GM10266 (cell line): ENCODE measurements around the gene DPRX.

Experiments
- DNase-seq: peaks from one replicate; pipeline ENCODE4 v3.0.0; 2012; ENCODE audit errors: extremely low spot score
- CTCF ChIP-seq: IDR thresholded peaks from 2 replicates; pipeline ENCODE4 v1.5.1; 2012; ENCODE audit warnings: mild to moderate bottlenecking, low read depth; ENCODE audit not compliant: control insufficient read depth, insufficient read depth; ENCODE audit errors: missing control alignments

Gene DPRX, protein sequence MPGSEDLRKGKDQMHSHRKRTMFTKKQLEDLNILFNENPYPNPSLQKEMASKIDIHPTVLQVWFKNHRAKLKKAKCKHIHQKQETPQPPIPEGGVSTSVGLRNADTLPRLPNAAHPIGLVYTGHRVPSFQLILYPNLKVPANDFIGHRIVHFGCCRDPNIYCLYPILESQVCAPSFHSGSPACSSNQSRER

DNA sequence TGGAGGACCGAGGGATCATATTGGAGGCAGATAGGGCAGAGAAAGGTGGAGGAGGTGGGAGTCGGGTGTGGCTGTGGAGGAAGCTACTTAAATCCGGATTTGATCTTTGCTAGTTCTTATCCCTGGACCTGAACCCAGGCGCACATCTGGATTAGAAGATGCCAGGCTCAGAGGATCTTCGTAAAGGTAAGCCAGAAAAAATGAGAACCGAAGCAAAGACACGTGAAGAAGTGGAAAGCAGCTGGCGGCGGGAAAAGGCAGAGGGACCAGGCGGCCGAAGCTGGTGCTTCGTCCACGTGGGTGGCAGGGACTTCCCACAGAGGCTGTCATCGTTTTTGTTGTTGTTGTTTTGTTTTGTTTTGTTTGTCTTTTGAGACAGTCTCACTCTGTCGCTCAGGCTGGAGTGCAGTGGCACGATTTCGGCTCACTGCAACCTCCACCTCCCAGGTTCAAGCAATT is at the start of gene DPRX:
Gene DPRX (plus strand): TSS at position 51 of the 459 bp plus-strand sequence. CDS start 108 bp downstream, at position 159.
- TF ChIP-seq CTCF: no peak
- DNase-seq: no peak

GRCh38 chr19:53583181-53583580 is 48.6 kb upstream of the DPRX start:
- no peak for DNase-seq
- TF ChIP-seq CTCF: no peak

- no peak for TF ChIP-seq CTCF
Measured at GRCh38 chr19:53586277-53586691, 45.5 kb upstream of the DPRX start.

DNA sequence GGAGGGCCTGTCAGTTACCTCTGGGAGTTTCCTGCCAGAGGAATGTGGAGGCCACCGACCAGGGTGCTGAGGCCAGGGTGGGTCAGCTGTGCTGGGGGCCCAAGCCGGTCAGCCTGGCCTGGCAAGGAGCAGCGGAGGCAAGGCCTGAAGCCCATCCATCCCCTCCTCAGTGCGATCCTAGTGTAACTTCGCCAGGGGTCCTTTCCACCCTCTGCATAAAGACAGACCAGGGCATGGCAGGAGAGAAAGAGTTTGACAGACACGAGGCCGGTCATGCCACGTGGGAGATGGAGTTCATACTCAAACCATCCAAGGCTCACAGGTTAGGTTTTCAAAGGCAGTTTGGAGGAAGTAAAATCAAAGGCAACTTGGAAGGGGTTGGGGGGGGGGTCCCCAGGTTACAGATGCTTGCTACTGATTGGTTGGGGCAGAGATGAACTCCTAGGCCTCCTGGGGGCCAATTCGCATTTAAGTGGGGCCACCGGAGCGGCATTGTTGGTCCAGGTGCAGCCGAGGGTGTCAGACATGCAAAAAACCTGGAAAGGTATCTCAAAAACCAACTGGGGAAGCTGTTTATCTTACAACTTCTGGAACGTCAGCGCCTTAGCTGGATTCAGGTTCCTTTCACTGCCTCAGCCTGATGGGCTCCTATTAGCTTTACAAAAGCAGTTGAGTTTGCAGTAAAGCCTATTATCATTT is 36.8 kb upstream of the DPRX start:
- no peak for TF ChIP-seq CTCF
- peak; percentile 1 for DNase-seq

More at GRCh38 chr19:53586277-53586691, 45.5 kb upstream of the DPRX start:
- DNase-seq: no peak

- no peak for DNase-seq
- no peak for TF ChIP-seq CTCF
Measured at GRCh38 chr19:53595510-53595867, 36.3 kb upstream of the DPRX start.

- peak; percentile 4 for DNase-seq
- no peak for TF ChIP-seq CTCF
Measured at GRCh38 chr19:53596056-53596455, 35.7 kb upstream of the DPRX start.

DNA sequence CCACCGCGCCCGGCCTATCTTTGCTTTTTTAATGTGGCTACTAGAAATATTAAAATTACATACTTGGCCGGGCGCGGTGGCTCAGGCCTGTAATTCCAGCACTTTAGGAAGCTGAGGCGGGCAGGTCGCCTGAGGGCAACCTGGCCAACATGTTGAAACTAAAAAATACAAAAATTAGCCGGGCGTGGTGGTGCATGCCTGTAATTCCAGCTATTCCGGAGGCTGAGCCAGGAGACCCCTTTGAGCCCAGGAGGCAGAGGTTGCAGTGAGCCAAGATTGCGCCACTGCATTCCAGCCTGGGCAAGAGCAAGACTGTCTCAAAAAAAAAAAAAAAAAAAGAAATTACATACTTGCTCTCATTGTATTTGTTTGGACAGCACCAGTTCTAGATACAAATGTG is 34.8 kb upstream of the DPRX start:
- DNase-seq: no peak
- no peak for TF ChIP-seq CTCF
